HepG2 (cell line): ENCODE results near the gene ZNFX1.

ENCODE experiments used
- MYC ChIP-seq: sonication (generic); formaldehyde crosslinking; IDR thresholded peaks from 2 replicates; pipeline ENCODE4 v1.9.0; 2021; ENCODE audit warnings: missing genetic modification reagents, borderline replicate concordance
- NCOA2 ChIP-seq: sonication (generic); formaldehyde crosslinking; IDR thresholded peaks from 2 replicates; pipeline ENCODE4 v1.8.0; 2022; ENCODE audit warnings: inconsistent platforms
- TF ChIP-seq, protein P1 (sequence below): sonication (generic); formaldehyde crosslinking; IDR thresholded peaks from 2 replicates; pipeline ENCODE4 v1.5.0; 2020; ENCODE audit warnings: mild to moderate bottlenecking, missing genetic modification reagents, moderate library complexity

DNA sequence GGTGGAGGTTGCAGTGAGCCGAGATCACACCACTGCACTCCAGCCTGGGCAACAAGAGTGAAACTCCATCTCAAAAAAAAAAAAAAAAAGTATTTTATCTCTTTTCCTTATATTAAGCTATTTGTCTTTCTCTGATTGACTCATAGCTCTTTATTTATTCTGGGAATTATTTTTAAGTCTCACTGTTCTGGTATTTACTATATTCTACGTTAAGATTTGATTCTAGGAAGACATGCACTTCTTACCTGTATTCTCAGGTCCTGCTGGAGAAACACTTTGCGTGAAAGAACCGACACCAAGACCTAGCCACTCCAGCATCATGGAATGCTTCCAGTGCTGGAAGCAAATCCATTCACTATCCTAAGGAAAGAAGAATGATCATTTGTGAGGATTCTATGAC is 17.6 kb downstream of the ZNFX1 start:
- TF ChIP-seq NCOA2 (no peak), MYC (no peak)
- TF ChIP-seq, protein P1, sequence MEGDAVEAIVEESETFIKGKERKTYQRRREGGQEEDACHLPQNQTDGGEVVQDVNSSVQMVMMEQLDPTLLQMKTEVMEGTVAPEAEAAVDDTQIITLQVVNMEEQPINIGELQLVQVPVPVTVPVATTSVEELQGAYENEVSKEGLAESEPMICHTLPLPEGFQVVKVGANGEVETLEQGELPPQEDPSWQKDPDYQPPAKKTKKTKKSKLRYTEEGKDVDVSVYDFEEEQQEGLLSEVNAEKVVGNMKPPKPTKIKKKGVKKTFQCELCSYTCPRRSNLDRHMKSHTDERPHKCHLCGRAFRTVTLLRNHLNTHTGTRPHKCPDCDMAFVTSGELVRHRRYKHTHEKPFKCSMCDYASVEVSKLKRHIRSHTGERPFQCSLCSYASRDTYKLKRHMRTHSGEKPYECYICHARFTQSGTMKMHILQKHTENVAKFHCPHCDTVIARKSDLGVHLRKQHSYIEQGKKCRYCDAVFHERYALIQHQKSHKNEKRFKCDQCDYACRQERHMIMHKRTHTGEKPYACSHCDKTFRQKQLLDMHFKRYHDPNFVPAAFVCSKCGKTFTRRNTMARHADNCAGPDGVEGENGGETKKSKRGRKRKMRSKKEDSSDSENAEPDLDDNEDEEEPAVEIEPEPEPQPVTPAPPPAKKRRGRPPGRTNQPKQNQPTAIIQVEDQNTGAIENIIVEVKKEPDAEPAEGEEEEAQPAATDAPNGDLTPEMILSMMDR (CRISPR knock-in tag) = no peak
